SK-N-SH treated with all-trans-retinoic acid at 6 μM for 48 hours (cell line): Measurements from ENCODE around the gene RPS14.

ENCODE experiments used
- ATAC-seq: fragments of 200-7000 bp; cut with Tn5 transposase; 3 replicates; pipeline ENCODE4 v1.9.1; 2020; ENCODE audit warnings: mild to moderate bottlenecking, moderate library complexity
- ARNTL ChIP-seq: fragments of 450-650 bp; formaldehyde crosslinking; IDR thresholded peaks from 2 replicates; pipeline ENCODE4 v1.5.0; 2020; ENCODE audit warnings: low read depth, mild to moderate bottlenecking, moderate library complexity, borderline replicate concordance
- CREB5 ChIP-seq: fragments of 250-450 bp; sonication (Bioruptor Pico); IDR thresholded peaks from 2 replicates; pipeline ENCODE4 v1.5.1; 2020; ENCODE audit warnings: low read depth, mild to moderate bottlenecking, moderate library complexity
- CSDC2 ChIP-seq: fragments of 250-450 bp; sonication (Bioruptor Pico); IDR thresholded peaks from 2 replicates; pipeline ENCODE4 v1.5.0; 2020; ENCODE audit warnings: mild to moderate bottlenecking, moderate library complexity
- CSRNP3 ChIP-seq: fragments of 250-450 bp; sonication (Bioruptor Pico); IDR thresholded peaks from 2 replicates; pipeline ENCODE4 v1.5.1; 2021; ENCODE audit warnings: mild to moderate bottlenecking, moderate library complexity
- GLIS3 ChIP-seq: fragments of 250-450 bp; sonication (Bioruptor Pico); IDR thresholded peaks from 2 replicates; pipeline ENCODE4 v1.5.0; 2020; ENCODE audit warnings: mild to moderate bottlenecking, moderate library complexity
- ISL1 ChIP-seq: fragments of 250-450 bp; sonication (Bioruptor Pico); IDR thresholded peaks from 2 replicates; pipeline ENCODE4 v2.1.2; 2022; ENCODE audit warnings: mild to moderate bottlenecking, moderate library complexity
- PATZ1 ChIP-seq: fragments of 250-450 bp; sonication (Bioruptor Pico); IDR thresholded peaks from 2 replicates; pipeline ENCODE4 v1.8.0; 2020; ENCODE audit warnings: mild to moderate bottlenecking, moderate library complexity, borderline replicate concordance
- POU6F1 ChIP-seq: fragments of 250-450 bp; sonication (Bioruptor Pico); IDR thresholded peaks from 2 replicates; pipeline ENCODE4 v1.8.0; 2021; ENCODE audit warnings: low read depth, mild to moderate bottlenecking, moderate library complexity, borderline replicate concordance
- PPARA ChIP-seq: fragments of 250-450 bp; sonication (Bioruptor Pico); IDR thresholded peaks from 2 replicates; pipeline ENCODE4 v1.5.0; 2020; ENCODE audit warnings: mild to moderate bottlenecking, borderline replicate concordance
- RARB ChIP-seq: fragments of 250-450 bp; sonication (Bioruptor Pico); IDR thresholded peaks from 2 replicates; pipeline ENCODE4 v1.8.0; 2021; ENCODE audit warnings: mild to moderate bottlenecking, moderate library complexity
- SNAI2 ChIP-seq: fragments of 250-450 bp; sonication (Bioruptor Pico); IDR thresholded peaks from 2 replicates; pipeline ENCODE4 v1.5.0; 2020; ENCODE audit warnings: mild to moderate bottlenecking, moderate library complexity
- TCF4 ChIP-seq: fragments of 250-450 bp; sonication (Bioruptor Pico); IDR thresholded peaks from 2 replicates; pipeline ENCODE4 v1.8.0; 2021; ENCODE audit warnings: mild to moderate bottlenecking, moderate library complexity, borderline replicate concordance
- TOX ChIP-seq: fragments of 250-450 bp; sonication (Bioruptor Pico); IDR thresholded peaks from 2 replicates; pipeline ENCODE4 v1.8.0; 2021; ENCODE audit warnings: mild to moderate bottlenecking, moderate library complexity, borderline replicate concordance
- TSHZ2 ChIP-seq: fragments of 250-450 bp; sonication (Bioruptor Pico); IDR thresholded peaks from 2 replicates; pipeline ENCODE4 v1.5.0; 2020; ENCODE audit warnings: mild to moderate bottlenecking, moderate library complexity
- ZC3H10 ChIP-seq: fragments of 250-450 bp; sonication (Bioruptor Pico); IDR thresholded peaks from 2 replicates; pipeline ENCODE4 v1.5.1; 2021; ENCODE audit warnings: mild to moderate bottlenecking, moderate library complexity
- ZFP3 ChIP-seq: fragments of 250-450 bp; sonication (Bioruptor Pico); IDR thresholded peaks from 2 replicates; pipeline ENCODE4 v1.5.0; 2020; ENCODE audit warnings: mild to moderate bottlenecking, moderate library complexity
- ZNF70 ChIP-seq: fragments of 450-650 bp; formaldehyde crosslinking; IDR thresholded peaks from 2 replicates; pipeline ENCODE4 v1.5.0; 2020; ENCODE audit warnings: mild to moderate bottlenecking, moderate library complexity
- ZNF8 ChIP-seq: fragments of 450-650 bp; formaldehyde crosslinking; IDR thresholded peaks from 2 replicates; pipeline ENCODE4 v1.5.0; 2020; ENCODE audit warnings: mild to moderate bottlenecking, moderate library complexity

Gene RPS14

GRCh38 chr5:150404535-150404934 is 45.0 kb downstream of the RPS14 start:
- no peak for ATAC-seq

GRCh38 chr5:150404121-150404520 is 45.4 kb downstream of the RPS14 start:
- ATAC-seq, result no peak
- no peak for TF ChIP-seq CREB5 (CRISPR knock-in tag)
- TF ChIP-seq ARNTL (CRISPR knock-in tag), result no peak
- TF ChIP-seq TCF4 (CRISPR knock-in tag), result no peak
- no peak for TF ChIP-seq ZNF8 (CRISPR knock-in tag)
- TF ChIP-seq TOX, result no peak
- no peak for TF ChIP-seq GLIS3 (CRISPR knock-in tag)
- TF ChIP-seq ISL1, result no peak
- no peak for TF ChIP-seq ZFP3 (CRISPR knock-in tag)
- no peak for TF ChIP-seq SNAI2 (CRISPR knock-in tag)
- no peak for TF ChIP-seq CSDC2 (CRISPR knock-in tag)

More at GRCh38 chr5:150404535-150404934, 45.0 kb downstream of the RPS14 start:
- TF ChIP-seq CSDC2 (CRISPR knock-in tag), result no peak
- no peak for TF ChIP-seq ZC3H10 (CRISPR knock-in tag)
- TF ChIP-seq RARB (CRISPR knock-in tag), result no peak
- TF ChIP-seq CSRNP3, result no peak
- TF ChIP-seq CREB5 (CRISPR knock-in tag), result no peak
- no peak for TF ChIP-seq SNAI2 (CRISPR knock-in tag)
- no peak for TF ChIP-seq ISL1
- no peak for TF ChIP-seq PATZ1 (CRISPR knock-in tag)
- TF ChIP-seq ZFP3 (CRISPR knock-in tag), result no peak
- TF ChIP-seq PPARA, result no peak
- TF ChIP-seq ZNF70 (CRISPR knock-in tag), result no peak
- no peak for TF ChIP-seq ZNF8 (CRISPR knock-in tag)
- TF ChIP-seq POU6F1, result no peak
- no peak for TF ChIP-seq TSHZ2 (CRISPR knock-in tag)
- no peak for TF ChIP-seq ARNTL (CRISPR knock-in tag)
- no peak for TF ChIP-seq TCF4 (CRISPR knock-in tag)
